NCI-H526 (cell line): ENCODE measurements around the gene RIMBP2.

ENCODE experiments used
- DNase-seq, 2 experiments: peaks; one replicate each; lab custom pipeline; 2025; lab: John Stamatoyannopoulos, UW

Gene RIMBP2

DNA sequence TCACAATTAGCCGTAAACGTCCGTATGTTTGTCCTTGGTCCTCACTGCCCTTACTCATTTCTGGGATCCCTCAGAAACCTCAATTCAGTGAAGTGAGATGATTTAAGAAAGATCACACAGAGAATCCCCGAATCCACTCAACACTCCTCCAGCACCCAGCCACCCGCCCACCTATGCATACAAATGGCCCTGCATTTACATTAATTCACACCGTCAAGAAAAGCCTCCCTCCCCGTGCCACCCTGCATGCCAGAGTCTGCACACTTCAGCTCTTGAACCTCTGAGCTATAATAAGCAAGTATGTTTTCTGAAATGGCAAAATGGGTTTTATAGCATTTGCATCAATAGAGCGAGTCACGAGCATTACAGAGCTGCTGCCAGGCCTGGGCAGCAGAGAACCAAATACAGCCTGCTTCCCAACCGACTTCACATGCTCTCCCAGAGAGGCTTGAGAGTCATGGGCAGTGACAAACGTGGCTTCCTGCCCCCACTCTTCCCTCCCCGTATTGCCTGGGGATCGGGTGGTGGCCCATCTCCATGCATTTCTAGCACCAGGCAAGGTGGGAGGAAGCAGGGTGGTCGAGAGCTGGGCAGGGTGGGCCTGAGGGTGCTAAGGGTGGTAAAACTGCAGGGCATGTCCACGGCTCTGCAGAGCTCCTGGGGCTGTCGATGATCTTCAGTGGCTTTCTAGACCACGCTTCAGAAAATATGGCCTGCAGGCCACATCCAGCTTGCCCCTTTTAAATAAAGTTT is 177.6 kb downstream of the RIMBP2 start:
- no peak for DNase-seq

DNA sequence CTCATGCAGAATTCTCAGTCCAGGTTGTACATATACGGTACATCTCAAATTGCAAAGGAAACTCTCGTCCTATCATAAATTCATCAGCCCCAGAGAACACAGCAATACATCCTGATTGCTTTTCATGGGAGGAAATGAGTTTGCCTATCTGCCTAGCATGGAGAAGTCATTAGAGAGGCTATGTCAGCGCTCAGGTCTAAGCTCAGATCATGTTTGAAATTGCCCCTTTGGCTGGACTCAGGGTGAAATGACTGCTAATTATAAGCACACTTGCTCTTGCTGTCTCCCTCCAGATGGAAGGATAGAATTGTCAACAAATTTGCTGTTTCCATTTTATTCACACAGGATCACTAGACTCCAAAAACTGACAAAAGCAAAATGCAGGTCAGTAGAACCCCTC is 178.4 kb downstream of the RIMBP2 start:
- no peak for DNase-seq

DNA sequence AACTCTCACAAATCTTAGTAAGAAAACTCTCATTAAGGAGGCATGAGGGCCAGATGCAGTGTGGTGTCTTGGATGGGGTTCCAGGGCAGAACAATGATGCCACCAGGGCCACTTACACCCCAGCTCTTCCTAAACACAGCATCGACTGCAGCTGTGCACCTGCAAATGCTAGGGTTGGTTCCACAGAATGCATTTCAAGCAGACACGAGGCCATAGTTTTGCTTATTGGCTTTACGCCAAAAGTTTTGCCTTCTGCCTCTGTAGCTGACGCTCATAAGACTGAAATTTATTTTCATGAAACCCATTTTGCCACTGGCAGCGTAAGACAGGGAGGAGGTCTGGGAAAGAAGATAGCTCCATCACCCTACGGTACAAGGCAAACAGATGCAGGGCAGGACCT is 179.0 kb downstream of the RIMBP2 start:
- DNase-seq: peak in 1 of 2 experiments; percentile 16

DNA sequence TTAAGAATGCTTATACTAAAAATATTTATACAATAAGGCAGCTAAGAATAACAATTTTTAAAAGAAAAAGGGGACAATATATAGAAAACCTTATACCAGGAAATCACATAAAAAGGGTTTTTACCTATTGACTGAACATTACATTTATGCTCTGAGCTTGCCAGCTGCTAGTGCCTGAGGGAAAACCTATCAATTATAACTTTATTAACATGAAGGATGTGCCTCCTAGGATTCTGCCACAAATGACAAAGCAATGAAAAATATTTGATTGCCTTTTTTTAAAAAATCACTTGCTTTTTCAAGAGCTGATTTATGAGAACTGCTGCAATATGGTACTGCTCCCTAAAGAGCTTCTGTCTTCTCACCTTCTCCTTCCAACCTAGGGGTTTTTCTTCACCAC is 185.7 kb downstream of the RIMBP2 start:
- DNase-seq: no peak

GRCh38 chr12:130529781-130530180 is 186.3 kb downstream of the RIMBP2 start:
- no peak for DNase-seq

GRCh38 chr12:130527239-130527638 is 188.9 kb downstream of the RIMBP2 start:
- DNase-seq: peak; percentile 76 to 77

- DNase-seq: peak in 1 of 2 experiments; percentile 74
Measured at GRCh38 chr12:130526813-130527212, 189.3 kb downstream of the RIMBP2 start.

DNA sequence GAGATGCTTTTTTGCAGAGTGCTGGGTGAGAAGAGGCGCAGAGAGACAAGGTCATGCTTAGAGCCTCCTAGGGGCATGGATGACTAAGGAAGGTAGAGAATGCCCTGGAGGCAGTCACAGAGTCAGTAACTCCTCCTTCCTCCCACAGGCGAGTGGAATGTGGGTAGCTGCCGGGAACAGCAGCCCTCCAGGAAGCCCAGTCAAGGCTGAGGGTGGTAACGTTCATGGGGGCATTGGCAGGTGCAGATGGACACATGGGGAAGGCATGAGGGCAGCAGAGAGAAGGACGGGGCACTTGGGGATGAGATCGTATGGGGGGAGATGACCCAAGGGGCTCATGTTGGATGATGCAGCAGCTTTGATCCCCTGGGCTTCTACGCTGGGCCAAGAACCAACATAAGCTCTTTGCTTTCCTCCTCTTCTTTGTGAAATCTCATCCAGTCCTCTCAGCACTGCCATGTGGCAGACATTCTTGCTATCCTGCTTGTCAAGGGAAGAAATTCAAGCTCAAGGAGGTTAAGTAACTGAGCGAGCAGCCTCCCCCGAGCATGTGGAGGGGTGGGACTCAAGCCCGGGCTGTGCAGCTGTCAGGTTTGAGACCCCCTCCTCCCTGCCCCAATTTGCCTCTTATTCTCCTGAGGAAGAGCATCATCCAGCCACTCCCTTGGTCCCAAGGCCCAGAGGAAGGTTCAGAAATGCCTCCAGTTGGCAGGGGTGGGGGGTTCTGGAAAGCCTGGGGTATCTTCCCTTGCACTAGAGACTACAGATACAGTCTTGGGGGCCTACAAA is 190.5 kb downstream of the RIMBP2 start:
- no peak for DNase-seq

DNA sequence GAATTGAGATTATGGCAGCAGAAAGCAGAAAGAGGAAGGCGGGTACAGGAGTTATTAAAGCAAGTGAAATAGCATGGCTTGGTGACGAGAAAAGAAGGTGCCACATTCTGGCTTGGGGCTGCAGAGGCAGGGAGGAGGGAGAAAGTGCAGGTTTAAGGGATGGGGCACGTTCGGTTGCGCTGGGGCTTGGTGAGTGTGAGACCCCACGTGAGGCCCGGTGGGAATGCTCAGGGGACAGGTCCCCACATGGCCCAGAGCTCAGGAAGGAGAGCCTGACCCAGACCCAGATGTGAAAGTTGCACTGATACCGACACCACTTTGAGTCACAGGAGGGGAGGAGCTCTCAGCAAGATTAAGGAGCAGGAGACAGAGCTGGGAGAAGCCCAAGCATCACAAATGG is 191.3 kb downstream of the RIMBP2 start:
- no peak for DNase-seq

DNA sequence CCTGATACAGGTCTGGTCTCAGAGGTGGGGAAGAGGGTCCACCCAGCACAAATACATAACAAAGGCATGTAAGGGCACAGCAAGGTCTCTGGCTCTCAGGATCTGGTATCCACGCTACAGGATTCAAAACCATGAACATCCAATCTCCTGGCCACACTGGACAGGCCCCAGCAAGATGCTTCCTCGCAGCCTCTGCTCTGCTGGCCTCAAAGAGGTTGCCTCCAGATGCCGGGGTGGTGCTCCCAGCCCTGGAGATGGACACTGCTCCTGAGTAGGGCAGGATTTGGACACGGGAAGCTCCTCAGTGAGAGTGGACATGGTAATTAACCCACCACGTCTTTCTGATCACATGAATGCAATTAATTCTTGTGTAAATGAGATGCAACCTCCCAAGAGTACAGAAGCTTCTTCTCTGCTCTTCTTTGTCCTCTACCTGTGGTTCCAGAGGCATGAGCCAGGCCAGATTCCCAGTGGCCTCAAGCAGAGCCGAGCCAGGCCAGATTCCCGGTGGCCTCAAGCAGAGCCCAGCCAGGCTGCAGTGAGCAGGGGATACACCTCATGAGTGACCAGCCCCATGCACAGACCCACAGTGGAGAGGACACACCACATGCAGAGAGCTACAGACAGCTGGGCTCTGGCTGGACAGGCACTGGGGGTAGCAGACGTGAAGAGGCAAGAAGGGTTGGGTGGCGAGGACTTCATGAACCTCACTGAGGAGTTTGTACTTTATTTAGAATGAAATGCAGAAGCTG is 192.1 kb downstream of the RIMBP2 start:
- no peak for DNase-seq

- no peak for DNase-seq
Measured at GRCh38 chr12:130523208-130523607, 192.9 kb downstream of the RIMBP2 start.

DNA sequence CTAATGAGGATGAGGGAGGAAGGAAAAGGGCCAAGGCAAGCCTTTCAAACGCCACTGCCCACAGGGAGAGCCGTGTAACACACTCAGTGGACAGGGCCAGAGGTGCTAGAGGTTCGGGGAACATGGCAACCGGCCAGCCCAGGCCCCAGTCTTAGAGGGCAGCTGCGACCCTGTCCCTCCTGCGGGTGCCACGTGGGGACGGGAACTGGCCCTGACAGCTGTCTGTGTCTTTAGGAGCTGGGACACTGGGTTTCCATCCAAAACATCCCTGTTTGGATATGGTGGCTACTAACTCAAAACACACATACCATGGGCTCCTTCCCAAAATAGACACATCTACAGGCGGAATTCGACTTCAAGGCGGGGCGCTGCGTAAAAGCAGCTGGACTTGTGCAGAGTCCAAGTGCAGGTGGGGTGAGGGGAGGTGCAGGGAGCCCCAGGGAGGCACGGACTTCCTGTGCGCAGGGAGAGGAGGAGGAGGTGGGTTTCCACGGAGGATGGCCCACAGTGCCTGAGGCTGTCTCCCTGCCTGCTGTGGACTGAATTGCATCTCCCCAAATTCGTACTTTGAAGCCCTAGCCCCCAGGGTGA is 193.8 kb downstream of the RIMBP2 start:
- no peak for DNase-seq

GRCh38 chr12:130521375-130522124 is 194.5 kb downstream of the RIMBP2 start:
- no peak for DNase-seq

DNA sequence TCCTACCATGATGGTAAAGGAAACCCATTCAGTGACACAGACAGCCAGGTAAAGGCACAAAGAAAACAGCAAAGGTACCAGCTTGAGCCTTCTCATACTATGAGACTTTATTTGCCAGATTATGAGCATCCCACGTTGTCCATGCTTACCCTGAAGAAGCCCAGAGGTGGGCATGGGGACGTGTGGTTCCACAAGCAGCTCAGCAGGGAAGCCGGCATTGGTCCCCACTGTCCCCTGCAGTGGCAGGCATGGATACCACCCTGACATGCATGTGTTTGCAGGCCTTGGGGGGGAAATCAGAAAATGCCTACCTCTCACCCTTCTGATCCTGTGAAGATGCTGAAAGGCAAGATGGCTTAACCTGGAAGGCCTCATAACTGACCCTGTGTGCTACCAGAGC is 195.3 kb downstream of the RIMBP2 start:
- DNase-seq: no peak

DNA sequence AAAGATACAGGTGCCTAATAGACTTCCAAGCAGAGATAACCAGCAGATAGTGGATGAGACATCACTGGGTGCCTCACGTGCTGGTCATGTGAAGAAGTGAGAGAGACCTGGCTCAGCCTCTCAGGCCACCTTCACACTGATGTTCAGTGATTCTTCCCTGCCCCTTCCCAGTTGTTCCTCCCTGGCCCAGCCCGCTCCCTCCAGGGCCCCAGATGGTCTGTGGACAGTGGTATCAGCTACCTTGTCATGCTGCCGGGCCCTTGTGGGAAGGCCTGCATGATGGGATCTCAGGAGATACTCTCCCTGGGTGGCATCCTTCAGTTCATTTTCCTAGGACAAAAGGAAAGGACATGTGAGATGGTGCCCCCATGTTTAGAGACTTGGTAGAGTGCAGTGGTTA is 198.5 kb downstream of the RIMBP2 start:
- no peak for DNase-seq

- DNase-seq: peak; percentile 28 to 67
Measured at GRCh38 chr12:130514149-130514551, 201.9 kb downstream of the RIMBP2 start.

DNA sequence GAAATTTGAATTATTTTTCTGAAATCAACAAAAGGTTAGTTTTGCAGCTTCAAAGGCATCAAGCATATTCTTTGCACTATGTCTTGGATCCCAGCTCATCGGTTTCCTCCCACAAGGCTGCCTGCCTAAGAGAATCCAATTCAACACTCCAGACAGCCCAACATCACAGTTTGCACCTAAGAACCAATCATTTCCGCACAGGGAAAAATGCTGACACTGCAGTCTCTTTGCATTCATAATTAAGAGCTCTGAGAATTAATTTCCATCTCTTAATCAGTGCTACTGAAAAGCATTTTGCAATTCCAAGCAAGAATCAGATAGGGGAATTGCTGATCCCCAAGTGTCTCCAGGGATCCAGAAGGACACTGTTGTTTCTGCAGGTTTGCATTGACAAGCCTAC is 202.5 kb downstream of the RIMBP2 start:
- no peak for DNase-seq

- DNase-seq: no peak
Measured at GRCh38 chr12:130511285-130511684, 204.8 kb downstream of the RIMBP2 start.

GRCh38 chr12:130509454-130509853 is 206.6 kb downstream of the RIMBP2 start:
- no peak for DNase-seq

DNA sequence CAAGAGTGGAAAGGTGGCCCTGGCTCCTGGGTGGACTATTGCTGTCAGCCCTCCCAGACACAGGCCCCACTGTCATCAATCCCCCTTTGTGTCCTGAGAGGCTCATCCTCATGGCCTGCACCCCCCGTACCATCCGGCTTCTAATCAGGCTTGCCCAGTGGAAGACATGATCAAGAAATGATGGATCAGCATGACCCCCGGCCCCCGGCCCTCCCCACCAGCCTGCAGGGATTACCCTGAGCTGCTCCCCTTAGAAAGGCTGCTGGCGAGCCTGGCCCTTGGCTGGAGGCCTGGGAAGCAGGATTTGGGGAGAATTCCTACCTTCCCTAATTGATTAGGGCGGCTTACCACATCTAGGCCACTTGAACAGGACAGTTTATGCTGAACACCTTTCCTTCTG is 207.3 kb downstream of the RIMBP2 start:
- no peak for DNase-seq

- no peak for DNase-seq
Measured at GRCh38 chr12:130508318-130508717, 207.8 kb downstream of the RIMBP2 start.

DNA sequence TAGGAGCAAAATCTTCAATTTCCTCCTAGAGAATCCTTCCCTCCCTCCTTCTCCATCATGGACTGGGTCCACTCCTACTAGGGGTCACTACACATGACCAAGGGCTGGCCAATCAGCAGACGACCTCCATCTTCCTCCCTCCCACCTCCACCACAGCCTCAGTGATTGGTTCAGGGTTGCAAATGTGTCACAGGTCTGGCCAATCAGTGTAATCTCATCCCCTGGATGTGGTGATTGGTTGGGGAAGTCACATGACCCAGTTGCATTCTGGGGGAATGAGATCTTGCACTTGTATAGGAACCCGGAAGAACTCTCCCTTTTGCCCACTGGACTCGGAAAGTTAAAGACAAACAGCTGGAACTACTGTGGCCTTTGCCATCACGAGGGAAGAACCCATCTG is 209.3 kb downstream of the RIMBP2 start:
- no peak for DNase-seq
